GM12872 (cell line): ENCODE results near the gene KCNMB3.

Source experiments
- CTCF ChIP-seq: IDR thresholded peaks from 3 replicates; pipeline ENCODE4 v1.5.1; 2011; ENCODE audit warnings: low read depth, mild to moderate bottlenecking, low read length, moderate library complexity; ENCODE audit not compliant: insufficient read depth

Gene KCNMB3

DNA sequence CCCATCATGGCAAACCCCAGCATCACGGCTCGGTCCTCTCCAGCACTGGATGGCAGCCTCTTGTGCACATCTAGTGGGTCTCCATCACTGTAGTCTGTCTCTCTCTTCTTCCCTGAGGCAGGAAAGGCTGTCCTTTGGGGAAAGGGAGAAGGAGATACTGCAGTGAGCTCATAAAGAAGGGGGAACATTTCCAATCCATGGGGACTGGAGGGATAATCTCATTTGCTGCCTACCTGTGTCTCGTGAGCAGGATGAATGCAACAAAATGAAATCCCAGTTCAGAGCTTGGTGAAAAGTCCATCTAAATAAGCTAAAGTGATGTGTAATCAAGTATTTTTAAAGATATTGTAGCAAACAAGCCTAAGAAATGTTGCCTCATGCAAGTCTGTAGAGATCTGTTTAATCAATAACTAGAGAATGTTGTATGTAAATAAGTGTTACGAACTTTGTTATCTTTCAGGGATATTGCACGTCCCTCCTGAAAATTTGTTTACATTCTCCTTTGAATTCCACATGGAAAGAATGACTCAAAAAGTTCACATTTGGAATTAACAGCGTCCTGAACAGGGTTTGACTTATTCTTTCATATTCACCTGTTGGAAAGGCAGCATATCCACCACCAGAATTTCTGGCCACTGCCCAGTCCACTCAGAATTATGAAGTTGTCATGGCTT is at the start of gene KCNMB3:
Gene KCNMB3 (minus strand): TSS at position 312 of the 674 bp plus-strand sequence. CDS start 124 bp downstream, at position 188.
- TF ChIP-seq CTCF: no peak

GRCh38 chr3:179299999-179300613 is 49.2 kb upstream of the KCNMB3 start:
- TF ChIP-seq CTCF: no peak

DNA sequence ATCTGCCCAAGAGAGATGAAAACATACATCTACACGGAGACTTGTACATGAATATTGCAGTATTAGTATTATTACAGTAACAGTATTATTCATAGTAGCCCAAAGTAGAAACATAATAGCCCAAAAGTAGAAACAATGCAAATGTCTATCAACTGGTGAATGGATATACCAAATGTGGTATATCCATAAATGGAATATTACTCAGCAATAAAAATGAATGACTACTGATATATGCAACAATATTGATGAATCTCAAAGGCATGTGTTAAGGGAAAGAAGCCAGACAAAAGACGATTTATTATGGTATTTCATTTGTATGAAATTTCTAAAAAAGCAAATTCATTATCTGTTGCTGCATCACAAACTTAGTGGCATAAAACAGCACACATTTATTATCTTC is 48.4 kb upstream of the KCNMB3 start:
- no peak for TF ChIP-seq CTCF

- TF ChIP-seq CTCF: no peak
Measured at GRCh38 chr3:179297971-179298725, 47.2 kb upstream of the KCNMB3 start.

GRCh38 chr3:179292450-179292849 is 41.5 kb upstream of the KCNMB3 start:
- no peak for TF ChIP-seq CTCF

DNA sequence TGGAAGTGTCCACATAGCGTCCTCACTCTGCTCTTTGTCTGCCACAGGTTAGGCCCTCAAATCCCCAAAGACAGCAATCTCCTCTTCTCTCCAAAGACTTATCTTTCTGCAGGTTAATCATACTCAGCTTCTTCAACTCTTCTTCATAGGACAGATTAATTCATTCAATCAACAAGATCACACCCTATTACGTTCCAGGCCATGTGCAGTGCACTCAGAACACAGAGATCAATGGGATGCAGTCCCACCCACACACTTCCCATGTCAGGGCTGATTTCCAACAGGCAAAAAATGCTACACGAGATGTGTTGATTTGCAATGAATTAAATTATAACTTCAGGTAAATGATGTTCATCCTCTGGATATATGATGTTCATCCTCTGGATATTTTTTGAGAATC is 38.4 kb upstream of the KCNMB3 start:
- TF ChIP-seq CTCF: no peak

GRCh38 chr3:179288845-179289244 is 37.9 kb upstream of the KCNMB3 start:
- no peak for TF ChIP-seq CTCF
